ENCODE data around the gene SPEF2. TPM values are rescaled to one million over a fixed set of nuclear protein-coding genes. Genes with fewer than 3 reads are reported as not detected.

SPEF2 gene
- total RNA-seq, 1 donor from 2014 or later, result 8.4 TPM

DNA sequence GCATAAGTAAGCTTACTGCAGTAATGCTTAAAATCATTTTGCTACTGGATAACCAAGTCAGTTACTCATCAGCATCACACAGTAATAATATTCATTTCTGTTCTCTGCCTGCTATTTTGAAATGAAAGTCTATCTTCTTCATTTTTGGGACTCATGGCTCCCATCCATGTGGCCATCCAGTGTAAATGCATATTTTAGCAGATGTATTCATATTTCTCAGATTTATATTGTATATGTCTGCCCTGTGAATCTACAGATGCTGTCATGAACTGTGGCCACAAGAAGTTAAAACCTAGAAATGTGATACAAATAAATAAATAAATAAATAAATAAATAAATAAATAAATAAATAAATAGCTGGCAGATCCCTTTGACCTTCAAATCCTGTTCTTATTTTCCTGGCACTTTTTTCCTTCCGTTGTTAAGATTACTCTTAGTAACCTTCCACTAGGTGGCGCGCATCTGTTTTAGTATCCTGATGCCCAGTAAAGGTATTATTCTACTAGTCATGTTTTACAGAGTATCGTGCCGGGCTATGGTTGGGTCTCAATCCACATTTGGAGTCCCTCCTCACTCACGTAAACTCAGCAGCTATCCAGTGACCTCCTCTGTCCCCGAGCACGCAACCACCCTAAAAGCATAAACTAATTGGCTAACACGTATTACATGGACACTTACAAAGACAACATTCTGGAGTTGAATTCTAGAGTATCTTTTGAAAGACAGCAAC is 159.9 kb downstream of the SPEF2 start:
- DNase-seq (ENCODE audit: low read depth), result peak; percentile 81

- DNase-seq (ENCODE audit: low read depth), result no peak
Measured at GRCh38 chr5:35778259-35778769, 160.7 kb downstream of the SPEF2 start.

GRCh38 chr5:35780236-35780635 is 162.6 kb downstream of the SPEF2 start:
- no peak for DNase-seq (ENCODE audit: low read depth)

DNA sequence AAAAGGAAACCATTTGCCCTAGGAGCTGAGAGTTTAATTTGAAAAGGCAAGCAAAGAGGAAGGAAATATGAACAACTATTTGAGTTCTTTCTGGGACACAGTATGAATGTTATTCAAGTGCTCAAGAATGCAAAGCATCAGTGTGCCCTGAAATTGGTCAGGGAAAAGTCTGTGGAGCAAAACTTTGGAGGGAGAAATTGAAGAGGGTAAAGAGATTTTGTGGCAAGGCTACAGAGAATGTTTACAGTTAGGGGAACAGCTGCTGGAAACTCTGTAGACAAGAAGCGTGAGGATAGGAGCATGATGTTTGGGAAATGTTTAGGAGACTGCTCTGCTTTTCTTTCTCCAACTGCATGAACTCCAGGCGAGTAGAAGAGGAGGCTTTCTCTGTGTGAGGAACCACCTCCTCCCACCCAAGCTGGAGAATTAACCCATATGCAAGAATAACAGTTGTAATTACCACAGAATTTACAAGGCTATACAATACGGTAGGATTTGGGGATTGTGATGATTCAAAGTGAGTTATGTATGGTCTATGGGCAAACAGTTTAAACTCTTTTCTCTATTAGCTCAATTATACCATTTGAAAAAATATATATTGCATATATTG is 163.6 kb downstream of the SPEF2 start:
- DNase-seq (ENCODE audit: low read depth), result peak; percentile 73

GRCh38 chr5:35783551-35783950 is 165.9 kb downstream of the SPEF2 start:
- DNase-seq (ENCODE audit: low read depth), result no peak

- DNase-seq (ENCODE audit: low read depth), result no peak
Measured at GRCh38 chr5:35785601-35786085, 168.0 kb downstream of the SPEF2 start.

DNA sequence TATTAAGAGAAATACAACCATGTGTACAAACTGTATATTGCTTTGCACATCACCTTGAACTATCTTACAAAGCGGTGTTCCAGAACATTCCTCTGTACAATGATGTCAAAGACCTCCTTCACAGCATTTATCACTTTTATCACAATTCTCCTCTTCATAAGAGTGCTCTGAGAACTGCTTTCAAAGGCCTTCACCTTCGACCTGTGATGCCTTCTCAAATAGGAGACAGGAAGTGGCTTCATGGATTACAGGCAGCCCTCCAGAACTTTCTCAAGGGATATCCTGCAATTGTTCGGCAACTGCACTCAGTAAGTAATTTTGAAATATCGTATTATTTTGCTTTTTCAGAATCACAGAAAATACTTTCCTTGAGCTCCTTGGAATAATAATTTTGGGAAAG is 171.1 kb downstream of the SPEF2 start:
- no peak for DNase-seq (ENCODE audit: low read depth)

- DNase-seq (ENCODE audit: low read depth), result no peak
Measured at GRCh38 chr5:35789732-35790456, 172.2 kb downstream of the SPEF2 start.

- no peak for DNase-seq (ENCODE audit: low read depth)
Measured at GRCh38 chr5:35790457-35790822, 172.8 kb downstream of the SPEF2 start.

- peak; percentile 32 for DNase-seq (ENCODE audit: low read depth)
Measured at GRCh38 chr5:35794328-35794619, 176.6 kb downstream of the SPEF2 start.

DNA sequence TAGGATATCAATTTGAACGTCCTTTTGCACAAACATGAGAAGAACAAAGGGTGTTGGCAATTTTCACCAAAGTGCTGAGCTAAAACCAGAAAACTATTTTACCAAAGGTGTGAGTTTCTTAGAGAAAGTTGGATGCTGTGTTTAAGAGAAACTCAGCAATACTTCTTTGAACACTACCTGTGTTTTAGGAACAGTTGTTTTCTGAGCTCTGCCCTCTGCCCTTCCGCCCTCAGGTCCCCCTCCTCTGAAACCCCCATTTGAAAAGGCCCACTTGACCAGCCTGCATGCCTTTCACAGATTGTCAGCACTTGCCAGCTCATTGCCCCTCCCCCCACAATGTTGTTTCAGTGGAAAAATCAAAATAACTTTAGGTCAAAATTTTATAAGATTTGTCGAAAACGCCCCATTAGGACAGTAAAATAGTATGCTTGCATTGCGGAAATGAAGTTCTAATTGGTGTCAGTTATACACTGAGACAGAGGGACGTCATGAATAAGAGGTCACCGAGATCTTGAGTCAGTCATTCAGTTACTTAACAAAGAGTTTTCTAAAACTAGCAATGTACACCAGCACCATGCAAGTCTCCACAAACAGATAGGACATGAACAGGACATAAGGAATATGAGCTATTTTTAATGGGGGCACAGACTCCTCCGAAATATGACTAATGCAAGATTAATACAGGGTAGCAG is 177.2 kb downstream of the SPEF2 start:
- no peak for DNase-seq (ENCODE audit: low read depth)

DNA sequence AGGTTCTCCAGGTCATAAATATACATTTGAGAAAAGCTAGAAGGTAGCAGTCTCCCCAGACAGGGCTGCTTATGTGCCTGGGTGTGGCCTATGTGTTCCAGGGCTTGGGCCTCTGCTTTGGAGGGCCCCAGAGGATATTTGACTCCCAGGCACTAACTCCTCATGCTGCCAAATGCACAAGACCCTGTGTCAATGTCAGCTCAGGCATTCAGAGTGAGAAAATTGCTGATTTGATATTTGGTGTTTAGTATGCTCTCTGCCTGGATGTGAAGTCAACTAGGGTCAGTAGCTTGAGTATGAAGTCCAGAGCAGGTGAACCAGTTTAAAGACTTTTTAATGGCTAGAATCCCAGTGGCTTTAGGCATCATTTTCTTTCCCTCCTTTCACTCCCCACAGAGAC is 181.5 kb downstream of the SPEF2 start:
- no peak for DNase-seq (ENCODE audit: low read depth)

GRCh38 chr5:35799753-35800152 is 182.1 kb downstream of the SPEF2 start:
- DNase-seq (ENCODE audit: low read depth), result no peak

DNA sequence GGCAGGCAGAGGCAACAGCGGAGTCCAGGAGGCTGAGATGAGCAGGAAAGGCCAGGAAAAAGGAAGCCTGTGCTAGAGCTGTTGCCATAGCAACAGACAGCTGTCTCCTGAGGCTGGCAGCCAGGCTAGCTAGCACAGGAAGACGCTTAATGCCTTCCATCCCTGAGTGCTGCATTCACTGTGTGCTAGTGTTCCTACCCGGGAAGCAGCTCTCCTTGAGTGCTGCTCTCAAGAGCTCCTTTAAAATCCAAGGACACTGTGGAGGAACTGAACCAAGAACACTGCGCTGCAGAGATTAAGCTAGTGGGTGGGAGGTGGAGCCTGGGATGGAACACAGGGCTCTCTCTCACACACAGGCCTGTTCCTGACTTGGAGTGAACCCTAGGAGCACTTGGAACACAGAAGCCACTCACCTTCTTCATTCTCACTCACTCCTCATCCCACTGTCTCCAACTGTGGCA is 185.6 kb downstream of the SPEF2 start:
- DNase-seq (ENCODE audit: low read depth), result peak; percentile 81

GRCh38 chr5:35804201-35804653 is 186.6 kb downstream of the SPEF2 start:
- DNase-seq (ENCODE audit: low read depth), result no peak

GRCh38 chr5:35804841-35805240 is 187.2 kb downstream of the SPEF2 start:
- no peak for DNase-seq (ENCODE audit: low read depth)

GRCh38 chr5:35810601-35811000 is 192.9 kb downstream of the SPEF2 start:
- no peak for DNase-seq (ENCODE audit: low read depth)

DNA sequence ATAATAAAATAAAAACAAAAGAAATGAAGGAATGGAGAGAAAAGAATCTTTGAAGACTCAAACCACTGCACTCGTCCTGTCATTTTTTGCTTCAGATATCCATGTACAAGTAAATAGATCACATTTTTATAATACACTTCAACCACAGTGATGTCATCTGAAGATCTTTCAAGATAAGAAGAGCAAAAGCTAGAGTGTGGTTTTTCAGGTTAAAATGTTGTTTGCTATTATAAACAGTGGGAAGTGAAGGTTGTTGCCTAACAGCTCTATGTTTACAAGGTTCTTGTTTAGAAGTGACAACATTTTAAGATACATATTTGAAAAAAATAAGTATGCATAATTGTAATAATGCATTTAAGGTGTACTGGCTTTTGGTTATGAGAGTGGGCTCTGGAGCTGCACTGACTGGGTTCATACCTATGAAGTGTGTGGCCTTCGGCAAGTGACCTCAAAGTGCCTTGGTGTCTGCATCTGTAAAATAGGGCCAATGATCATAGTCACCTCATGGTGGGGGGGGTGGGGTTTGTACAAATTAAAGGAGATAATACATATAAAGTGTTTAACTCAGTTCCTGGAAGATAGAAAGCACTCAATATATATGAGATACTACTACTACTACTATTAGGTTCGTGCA is 193.6 kb downstream of the SPEF2 start:
- no peak for DNase-seq (ENCODE audit: low read depth)

DNA sequence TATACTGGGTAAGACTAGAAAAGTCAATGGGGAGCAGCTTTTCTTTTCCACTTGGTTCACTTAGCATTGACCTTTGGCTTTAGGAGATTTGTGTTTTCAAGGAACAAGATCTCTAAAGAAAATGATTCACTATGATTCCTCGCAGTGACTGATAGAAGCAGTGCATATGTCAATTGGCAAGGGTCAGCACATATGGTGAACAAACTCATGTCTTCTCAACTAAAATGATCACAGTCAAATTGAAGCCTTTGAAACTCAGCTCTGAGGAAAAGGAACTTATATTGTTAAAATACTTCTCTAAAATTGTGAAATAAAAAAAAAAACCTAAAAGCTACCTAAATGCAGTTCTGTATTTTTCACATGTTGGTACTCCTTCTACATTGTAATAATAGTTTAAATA is 195.9 kb downstream of the SPEF2 start:
- DNase-seq (ENCODE audit: low read depth), result no peak

DNA sequence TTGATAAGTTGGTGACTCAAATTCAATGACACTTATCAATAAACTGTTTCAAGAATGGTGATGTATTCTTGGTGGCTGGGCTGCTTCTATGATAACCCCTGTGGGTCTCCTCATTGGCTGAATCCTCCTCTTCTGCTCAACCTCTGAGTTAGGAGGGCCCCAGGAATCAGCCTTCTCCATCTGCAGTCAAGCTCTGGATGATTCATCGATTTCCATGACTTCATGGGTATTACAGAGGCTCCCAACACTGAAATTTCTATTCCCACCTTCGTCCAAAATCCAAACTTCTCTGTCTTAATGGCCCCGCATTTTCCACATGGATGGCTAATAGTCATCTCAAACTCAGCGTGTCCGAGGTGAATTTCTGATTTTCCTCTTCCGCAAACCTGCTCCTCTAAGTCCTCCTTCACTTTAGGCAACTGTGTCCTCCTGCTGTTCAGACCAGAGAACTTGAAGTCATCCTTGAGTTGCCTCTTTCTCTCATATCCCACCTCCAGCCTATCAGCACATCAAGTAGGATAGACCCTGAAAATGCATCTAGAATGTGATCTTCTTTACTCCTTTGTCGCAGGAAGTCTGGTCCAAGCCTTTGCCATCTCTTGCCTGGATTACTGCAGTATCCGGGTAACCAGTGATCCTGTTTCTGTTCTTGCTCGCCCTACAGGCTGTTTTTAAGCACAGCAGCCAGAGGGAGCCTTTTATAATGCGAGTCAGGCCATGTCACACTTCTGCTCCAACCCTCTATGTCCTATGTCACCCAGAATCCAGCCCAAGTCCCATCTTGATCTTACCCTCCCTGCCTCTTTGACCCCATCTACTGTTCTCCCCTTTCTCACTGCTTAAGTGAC is 197.7 kb downstream of the SPEF2 start:
- no peak for DNase-seq (ENCODE audit: low read depth)
